HG03469 (cell line): ENCODE results near the gene MCF2L.

ENCODE experiments used
- ATAC-seq: cut with Tn5 transposase; IDR thresholded peaks from one replicate; pipeline ENCODE4 v1.9.1; 2021; ENCODE audit warnings: mild to moderate bottlenecking, moderate library complexity, moderate number of reproducible peaks; ENCODE audit not compliant: unreplicated experiment

Gene MCF2L

GRCh38 chr13:112979406-112979902 lies 10.4 kb downstream of the MCF2L start:
- ATAC-seq = no peak

GRCh38 chr13:112980434-112980833 lies 11.4 kb downstream of the MCF2L start:
- ATAC-seq = no peak

GRCh38 chr13:112981451-112981850 lies 12.4 kb downstream of the MCF2L start:
- ATAC-seq = no peak

- ATAC-seq = no peak
Measured at GRCh38 chr13:112982281-112983041, 13.4 kb downstream of the MCF2L start.

GRCh38 chr13:112983042-112983305 lies 14.0 kb downstream of the MCF2L start:
- ATAC-seq = no peak

GRCh38 chr13:112983428-112984196 lies 14.6 kb downstream of the MCF2L start:
- ATAC-seq = no peak

GRCh38 chr13:112984501-112984900 lies 15.5 kb downstream of the MCF2L start:
- no peak for ATAC-seq

GRCh38 chr13:112984954-112985802 lies 16.2 kb downstream of the MCF2L start:
- ATAC-seq = no peak

- ATAC-seq = no peak
Measured at GRCh38 chr13:112985803-112986408, 16.9 kb downstream of the MCF2L start.

GRCh38 chr13:112986470-112986869 lies 17.5 kb downstream of the MCF2L start:
- ATAC-seq = no peak

GRCh38 chr13:112986946-112987681 lies 18.1 kb downstream of the MCF2L start:
- no peak for ATAC-seq

GRCh38 chr13:112987682-112988024 lies 18.6 kb downstream of the MCF2L start:
- ATAC-seq = no peak

- no peak for ATAC-seq
Measured at GRCh38 chr13:112990783-112991182, 21.8 kb downstream of the MCF2L start.

GRCh38 chr13:112991609-112992008 lies 22.6 kb downstream of the MCF2L start:
- no peak for ATAC-seq

GRCh38 chr13:112992931-112993680 lies 24.1 kb downstream of the MCF2L start:
- no peak for ATAC-seq

GRCh38 chr13:112994084-112994780 lies 25.2 kb downstream of the MCF2L start:
- ATAC-seq = no peak

GRCh38 chr13:112994781-112995355 lies 25.9 kb downstream of the MCF2L start:
- ATAC-seq = no peak

GRCh38 chr13:112995395-112996191 lies 26.6 kb downstream of the MCF2L start:
- ATAC-seq = no peak
